ENCODE results near the gene PSMD2.
"Not testable (repeated sequence)": the region's sequence is repeated elsewhere in the genome, so short reads cannot be mapped to it uniquely, and the experiment has no call there.

The PSMD2 gene

GRCh38 chr3:184298759-184299487 is at the start of gene PSMD2:
TSS of gene PSMD2 (plus strand) at chr3:184299241. CDS start at chr3:184299267, 26 bp downstream.
- DNase-seq, result peak; percentile 79

- DNase-seq, result peak; percentile 84
Observed at GRCh38 chr3:184249412-184250166, 49.5 kb upstream of the PSMD2 start, which contains the start of gene EEF1AKMT4. TSS of gene EEF1AKMT4 (plus strand) at chr3:184249672. CDS start at chr3:184249695, 23 bp downstream.

GRCh38 chr3:184250167-184250828 is 48.7 kb upstream of the PSMD2 start:
- DNase-seq, result peak; percentile 85

GRCh38 chr3:184255291-184256039 is 43.6 kb upstream of the PSMD2 start:
- DNase-seq, result no peak

- no peak for DNase-seq
Observed at GRCh38 chr3:184257083-184257915, 41.7 kb upstream of the PSMD2 start.

GRCh38 chr3:184258926-184259325 is 40.1 kb upstream of the PSMD2 start:
- DNase-seq, result no peak

GRCh38 chr3:184259396-184259877 is 39.6 kb upstream of the PSMD2 start:
- no peak for DNase-seq

GRCh38 chr3:184259878-184260723 is 38.9 kb upstream of the PSMD2 start:
- DNase-seq, result no peak

- DNase-seq, result no peak
Observed at GRCh38 chr3:184260724-184261269, 38.2 kb upstream of the PSMD2 start.

GRCh38 chr3:184261270-184261853 is 37.7 kb upstream of the PSMD2 start, which contains the start of gene CAMK2N2:
TSS of gene CAMK2N2 (minus strand) at chr3:184261553. CDS start at chr3:184261285, 268 bp downstream.
- peak; percentile 71 for DNase-seq

GRCh38 chr3:184261854-184262763 is 36.9 kb upstream of the PSMD2 start:
- DNase-seq, result peak; percentile 50

GRCh38 chr3:184262764-184263179 is 36.3 kb upstream of the PSMD2 start:
- no peak for DNase-seq

GRCh38 chr3:184267249-184267648 is 31.8 kb upstream of the PSMD2 start:
- DNase-seq, result not testable (repeated sequence)

- no peak for DNase-seq
Observed at GRCh38 chr3:184272269-184272668, 26.8 kb upstream of the PSMD2 start.

GRCh38 chr3:184275381-184275701 is 23.7 kb upstream of the PSMD2 start:
- DNase-seq, result no peak

- no peak for DNase-seq
Observed at GRCh38 chr3:184275961-184276910, 22.8 kb upstream of the PSMD2 start, which contains the start of gene ECE2. TSS of gene ECE2 (plus strand) at chr3:184276022. CDS start at chr3:184276154, 132 bp downstream.

GRCh38 chr3:184277366-184277765 is 21.7 kb upstream of the PSMD2 start:
- DNase-seq, result no peak

GRCh38 chr3:184282941-184283340 is 16.1 kb upstream of the PSMD2 start:
- no peak for DNase-seq
